H9 (cell line): ENCODE data around the gene OGFR. TPM values are rescaled to one million over a fixed set of nuclear protein-coding genes. Genes with fewer than 3 reads are reported as not detected.

ENCODE experiments used
- DNase-seq: peaks from one replicate; pipeline ENCODE4 v3.0.0-alpha.2; 2017
- H2AFZ ChIP-seq: one replicate; pipeline ENCODE4 v1.6.1; 2013; ENCODE audit warnings: mild to moderate bottlenecking, low read length, control low read depth, moderate library complexity
- H2AK5ac ChIP-seq: 2 replicates; pipeline ENCODE4 v1.6.1; 2013; ENCODE audit warnings: low read length, control low read depth, mixed read lengths; ENCODE audit not compliant: insufficient read length
- H2BK120ac ChIP-seq: one replicate; pipeline ENCODE4 v1.6.1; 2013; ENCODE audit warnings: low read depth, mild to moderate bottlenecking, low read length, control low read depth, inconsistent platforms; ENCODE audit not compliant: poor library complexity, severe bottlenecking
- H2BK12ac ChIP-seq: 2 replicates; pipeline ENCODE4 v1.6.1; 2013; ENCODE audit warnings: low read length, control low read depth, mixed read lengths, low read depth; ENCODE audit not compliant: insufficient read length
- H2BK15ac ChIP-seq: 2 replicates; pipeline ENCODE4 v1.6.1; 2013; ENCODE audit warnings: low read depth, low read length, control low read depth
- H2BK20ac ChIP-seq: one replicate; pipeline ENCODE4 v1.6.1; 2013; ENCODE audit warnings: low read depth, mild to moderate bottlenecking, low read length, control low read depth, inconsistent platforms; ENCODE audit not compliant: poor library complexity, severe bottlenecking
- H2BK5ac ChIP-seq: 2 replicates; pipeline ENCODE4 v1.6.1; 2013; ENCODE audit warnings: low read length, control low read depth, mixed read lengths; ENCODE audit not compliant: insufficient read length
- H3K14ac ChIP-seq: 2 replicates; pipeline ENCODE4 v1.6.1; 2013; ENCODE audit warnings: low read length, control low read depth; ENCODE audit not compliant: insufficient read depth
- H3K18ac ChIP-seq: 2 replicates; pipeline ENCODE4 v1.6.1; 2013; ENCODE audit warnings: low read depth, mild to moderate bottlenecking, mixed read lengths, low read length, control low read depth; ENCODE audit not compliant: insufficient read length
- H3K23ac ChIP-seq: 2 replicates; pipeline ENCODE4 v1.6.1; 2013; ENCODE audit warnings: low read length, control low read depth, mixed read lengths, low read depth; ENCODE audit not compliant: insufficient read length
- H3K23me2 ChIP-seq: 2 replicates; pipeline ENCODE4 v1.6.1; 2013; ENCODE audit warnings: low read depth, mild to moderate bottlenecking, mixed read lengths, low read length, control low read depth; ENCODE audit not compliant: insufficient read length, poor library complexity, severe bottlenecking
- H3K27ac ChIP-seq: 2 replicates; pipeline ENCODE4 v1.5.1; 2013; ENCODE audit warnings: low read length, control low read depth, mixed read lengths, low read depth; ENCODE audit not compliant: insufficient read length
- H3K27me3 ChIP-seq: 2 replicates; pipeline ENCODE4 v1.6.1; 2013; ENCODE audit warnings: low read length, control low read depth, inconsistent platforms; ENCODE audit not compliant: insufficient read depth
- H3K4ac ChIP-seq: 2 replicates; pipeline ENCODE4 v1.6.1; 2013; ENCODE audit warnings: low read depth, mild to moderate bottlenecking, control low read depth, inconsistent platforms, low read length, moderate library complexity
- H3K4me1 ChIP-seq: 2 replicates; pipeline ENCODE4 v1.6.1; 2013; ENCODE audit warnings: low read length, control low read depth, inconsistent platforms; ENCODE audit not compliant: insufficient read depth
- H3K4me2 ChIP-seq: 2 replicates; pipeline ENCODE4 v1.6.1; 2013; ENCODE audit warnings: low read length, control low read depth, mixed read lengths; ENCODE audit not compliant: insufficient read length, insufficient read depth
- H3K56ac ChIP-seq: 2 replicates; pipeline ENCODE4 v1.6.1; 2013; ENCODE audit warnings: low read depth, mild to moderate bottlenecking, mixed read lengths, low read length, control low read depth; ENCODE audit not compliant: insufficient read length
- H3K79me1 ChIP-seq: 2 replicates; pipeline ENCODE4 v1.6.1; 2013; ENCODE audit warnings: low read depth, mild to moderate bottlenecking, moderate library complexity, low read length, control low read depth, inconsistent platforms; ENCODE audit not compliant: insufficient read depth, poor library complexity, severe bottlenecking
- H3K79me2 ChIP-seq: 2 replicates; pipeline ENCODE4 v1.6.1; 2013; ENCODE audit warnings: low read length, control low read depth, inconsistent platforms; ENCODE audit not compliant: insufficient read depth
- H3K9ac ChIP-seq: 2 replicates; pipeline ENCODE4 v1.6.1; 2013; ENCODE audit warnings: low read length, control low read depth, mixed read lengths; ENCODE audit not compliant: insufficient read length; ENCODE audit errors: extremely low read depth
- H3K9me3 ChIP-seq: one replicate; pipeline ENCODE4 v1.6.1; 2013; ENCODE audit warnings: low read depth, low read length, inconsistent platforms; ENCODE audit not compliant: control insufficient read depth
- H3T11ph ChIP-seq: one replicate; pipeline ENCODE4 v1.6.1; 2013; ENCODE audit warnings: mild to moderate bottlenecking, low read length, control low read depth, inconsistent platforms
- H4K20me1 ChIP-seq: one replicate; pipeline ENCODE4 v1.6.1; 2013; ENCODE audit not compliant: control insufficient read depth, insufficient read length, insufficient read depth
- H4K5ac ChIP-seq: 2 replicates; pipeline ENCODE4 v1.6.1; 2013; ENCODE audit warnings: low read depth, mild to moderate bottlenecking, mixed read lengths, low read length, control low read depth; ENCODE audit not compliant: insufficient read length
- H4K8ac ChIP-seq: replicated peaks from 2 replicates; pipeline ENCODE4 v1.6.1; 2013; ENCODE audit warnings: low read length, control low read depth, mixed read lengths, low read depth; ENCODE audit not compliant: insufficient read length
- H4K91ac ChIP-seq: 2 replicates; pipeline ENCODE4 v1.6.1; 2013; ENCODE audit warnings: low read depth, mild to moderate bottlenecking, moderate library complexity, mixed read lengths, low read length, control low read depth; ENCODE audit not compliant: insufficient read length
- H3K27ac Mint-ChIP-seq, 3 experiments: 2 replicates in 2 of 3; 3 replicates in 1 of 3; pipeline ENCODE4 v1.8.0; 2020 to 2021; ENCODE audit warnings: mixed read lengths in 3 of 3, mild to moderate bottlenecking in 1 of 3, moderate library complexity in 1 of 3
- H3K27me3 Mint-ChIP-seq: 2 replicates; pipeline ENCODE4 v1.8.0; 2021; ENCODE audit warnings: low read depth, mild to moderate bottlenecking, moderate library complexity, mixed read lengths
- H3K36me3 Mint-ChIP-seq, 3 experiments: 2 replicates in 2 of 3; 3 replicates in 1 of 3; pipeline ENCODE4 v1.8.0; 2020 to 2021; ENCODE audit warnings: low read depth in 3 of 3, mixed read lengths in 3 of 3; ENCODE audit not compliant: insufficient read depth in 1 of 3
- H3K4me1 Mint-ChIP-seq, 2 experiments: 2 replicates each; pipeline ENCODE4 v1.8.0; 2020; ENCODE audit warnings: mixed read lengths in 2 of 2
- H3K4me3 Mint-ChIP-seq, 2 experiments: 2 replicates in 1 of 2; 3 replicates in 1 of 2; pipeline ENCODE4 v1.8.0; 2020 to 2021; ENCODE audit warnings: mild to moderate bottlenecking in 2 of 2, mixed read lengths in 2 of 2, moderate library complexity in 1 of 2
- H3K9me3 Mint-ChIP-seq, 2 experiments: 2 replicates in 1 of 2; 3 replicates in 1 of 2; pipeline ENCODE4 v1.8.0; 2020; ENCODE audit warnings: mild to moderate bottlenecking in 2 of 2, mixed read lengths in 2 of 2, moderate library complexity in 1 of 2
- CTCF ChIP-seq: fragments of 200-600 bp; sonication (generic); conservative IDR thresholded peaks from 3 replicates; pipeline ENCODE4 v1.8.0; 2021; ENCODE audit warnings: antibody characterized with exemption, mild to moderate bottlenecking
- WGBS: extraction: QIAGEN DNeasy Blood & Tissue Kit; methylation state at CpG from one replicate; pipeline ENCODE4 v1.1.7; 2013; ENCODE audit warnings: missing lambda C conversion rate, low lambda C conversion rate, mixed read lengths; ENCODE audit not compliant: insufficient read length; ENCODE audit errors: extremely low coverage; 5-methylcytosine and 5-hydroxymethylcytosine counted together
- total RNA-seq: library from RNA; stranded (reverse); gene quantifications from 2 replicates; pipeline ENCODE4 v1.2.1, GENCODE V29; 2021

OGFR gene
- total RNA-seq, 1 experiment from 2014 or later, result 33.1 TPM

- H3K56ac ChIP-seq, result no peak overlapping the region
- no peak overlapping the region for H3K27ac ChIP-seq
Observed at GRCh38 chr20:62788607-62789006, 16.0 kb upstream of the OGFR start.

More at GRCh38 chr20:62788607-62789006, 16.0 kb upstream of the OGFR start:
- TF ChIP-seq CTCF, result no peak
- H4K20me1 ChIP-seq, result no peaks in the 10 kb centered on the region
- H3K27me3 Mint-ChIP-seq, result peaks cover 30% of the 10 kb centered on the region
- H3K27me3 ChIP-seq, result no peaks in the 10 kb centered on the region
- H3K4me1 Mint-ChIP-seq, result peaks cover 8 to 17% of the 10 kb centered on the region in 2 experiments
- no peak overlapping the region for H2BK5ac ChIP-seq
- H3K23me2 ChIP-seq, result no peaks in the 10 kb centered on the region
- no peaks in the 10 kb centered on the region for H3K79me2 ChIP-seq
- H2BK20ac ChIP-seq, result no peak overlapping the region
- H3K79me1 ChIP-seq, result no peaks in the 10 kb centered on the region
- no peaks in the 10 kb centered on the region for H3K36me3 Mint-ChIP-seq
- no peak overlapping the region for H3K9ac ChIP-seq
- no peak overlapping the region for H3K4me3 Mint-ChIP-seq
- H4K91ac ChIP-seq, result no peak overlapping the region
- no peak overlapping the region for H3K14ac ChIP-seq
- DNase-seq, result no peak
- H3T11ph ChIP-seq, result no peak overlapping the region
- no peaks in the 10 kb centered on the region for H3K4me1 ChIP-seq
- no peak overlapping the region for H3K4ac ChIP-seq
- no peaks in the 10 kb centered on the region; a peak in 1 of 5 replicates for H3K9me3 Mint-ChIP-seq
- H3K9me3 ChIP-seq, result no peaks in the 10 kb centered on the region
- H3K4me2 ChIP-seq, result no peak overlapping the region
- no peak overlapping the region for H2BK12ac ChIP-seq
- no peak overlapping the region for H3K18ac ChIP-seq
- no CpG with 5 or more reads among the region's 15 CpGs for WGBS
- no peak overlapping the region for H2BK120ac ChIP-seq
- no peak overlapping the region for H2AFZ ChIP-seq
- no peak overlapping the region for H2BK15ac ChIP-seq
- H3K27ac Mint-ChIP-seq, result no peak overlapping the region
- H2AK5ac ChIP-seq, result no peak overlapping the region
- H4K5ac ChIP-seq, result no peak overlapping the region
- no peak overlapping the region for H3K23ac ChIP-seq
- no peak overlapping the region for H4K8ac ChIP-seq
